HEK293 (cell line): Measurements from ENCODE around the gene TSPAN2.

Experiments used
- BCL6B ChIP-seq: fragments of 450-650 bp; formaldehyde crosslinking; IDR thresholded peaks from 2 replicates; pipeline ENCODE4 v1.5.1; 2017; ENCODE audit warnings: missing biosample characterization, missing genetic modification characterization
- FEZF1 ChIP-seq: fragments of 450-650 bp; formaldehyde crosslinking; IDR thresholded peaks from 2 replicates; pipeline ENCODE4 v1.5.1; 2016; ENCODE audit warnings: missing biosample characterization, missing genetic modification characterization
- MEIS1 ChIP-seq: sonication (generic); formaldehyde crosslinking; IDR thresholded peaks from 2 replicates; pipeline ENCODE4 v1.8.1; 2022; ENCODE audit warnings: missing genetic modification reagents, mild to moderate bottlenecking, borderline replicate concordance
- PATZ1 ChIP-seq: fragments of 450-650 bp; formaldehyde crosslinking; IDR thresholded peaks from 2 replicates; pipeline ENCODE4 v1.5.1; 2016; ENCODE audit warnings: missing biosample characterization, missing genetic modification characterization
- PBX3 ChIP-seq: sonication (generic); formaldehyde crosslinking; IDR thresholded peaks from 2 replicates; pipeline ENCODE4 v1.8.1; 2022; ENCODE audit warnings: mild to moderate bottlenecking, moderate library complexity, missing genetic modification reagents
- PRDM2 ChIP-seq: fragments of 450-650 bp; formaldehyde crosslinking; IDR thresholded peaks from 2 replicates; pipeline ENCODE4 v1.5.1; 2016; ENCODE audit warnings: missing biosample characterization, missing genetic modification characterization, borderline replicate concordance
- TCF7L2 ChIP-seq: IDR thresholded peaks from 2 replicates; pipeline ENCODE4 v1.6.1; 2011; ENCODE audit warnings: low read depth, mild to moderate bottlenecking, inconsistent platforms, low read length, moderate library complexity, borderline replicate concordance
- WT1 ChIP-seq: fragments of 450-650 bp; formaldehyde crosslinking; IDR thresholded peaks from 2 replicates; pipeline ENCODE4 v1.5.1; 2016; ENCODE audit warnings: missing biosample characterization, missing genetic modification characterization
- YY2 ChIP-seq: fragments of 450-650 bp; formaldehyde crosslinking; IDR thresholded peaks from 2 replicates; pipeline ENCODE4 v1.5.1; 2016; ENCODE audit warnings: missing biosample characterization, missing genetic modification characterization
- ZBTB20 ChIP-seq: fragments of 450-650 bp; formaldehyde crosslinking; IDR thresholded peaks from 2 replicates; pipeline ENCODE4 v1.5.1; 2016; ENCODE audit warnings: missing biosample characterization, missing genetic modification characterization
- ZBTB8A ChIP-seq: fragments of 450-650 bp; formaldehyde crosslinking; IDR thresholded peaks from 2 replicates; pipeline ENCODE4 v1.5.1; 2016; ENCODE audit warnings: missing biosample characterization, missing genetic modification characterization
- ZNF19 ChIP-seq: fragments of 450-650 bp; formaldehyde crosslinking; IDR thresholded peaks from 2 replicates; pipeline ENCODE4; 2016; ENCODE audit warnings: missing biosample characterization, missing genetic modification characterization, low read depth
- ZNF302 ChIP-seq: fragments of 450-650 bp; formaldehyde crosslinking; IDR thresholded peaks from 2 replicates; pipeline ENCODE4 v1.5.1; 2016; ENCODE audit warnings: missing biosample characterization, missing genetic modification characterization, low read depth
- ZNF391 ChIP-seq: fragments of 450-650 bp; formaldehyde crosslinking; IDR thresholded peaks from 2 replicates; pipeline ENCODE4 v1.5.1; 2016; ENCODE audit warnings: low read depth, missing biosample characterization, missing genetic modification characterization, borderline replicate concordance
- ZNF398 ChIP-seq: fragments of 450-650 bp; formaldehyde crosslinking; IDR thresholded peaks from 2 replicates; pipeline ENCODE4 v1.5.1; 2017; ENCODE audit warnings: missing biosample characterization, missing genetic modification characterization
- ZNF513 ChIP-seq: fragments of 450-650 bp; IDR thresholded peaks from 2 replicates; pipeline ENCODE4 v1.5.1; 2018; ENCODE audit warnings: missing biosample characterization, missing genetic modification characterization
- ZNF544 ChIP-seq: fragments of 450-650 bp; formaldehyde crosslinking; IDR thresholded peaks from 2 replicates; pipeline ENCODE4 v1.5.0; 2017; ENCODE audit warnings: missing biosample characterization, missing genetic modification characterization
- ZNF561 ChIP-seq: fragments of 450-650 bp; IDR thresholded peaks from 2 replicates; pipeline ENCODE4 v1.5.1; 2018; ENCODE audit warnings: missing biosample characterization, missing genetic modification characterization, borderline replicate concordance
- ZNF571 ChIP-seq: fragments of 450-650 bp; formaldehyde crosslinking; IDR thresholded peaks from 2 replicates; pipeline ENCODE4 v1.5.0; 2017; ENCODE audit warnings: missing biosample characterization, missing genetic modification characterization
- ZNF621 ChIP-seq: fragments of 450-650 bp; formaldehyde crosslinking; IDR thresholded peaks from 2 replicates; pipeline ENCODE4 v1.5.1; 2017; ENCODE audit warnings: missing biosample characterization, missing genetic modification characterization
- ZNF704 ChIP-seq: fragments of 450-650 bp; formaldehyde crosslinking; IDR thresholded peaks from 2 replicates; pipeline ENCODE4 v1.5.1; 2016; ENCODE audit warnings: missing biosample characterization, missing genetic modification characterization

Gene TSPAN2

GRCh38 chr1:115098979-115099692 lies 9.8 kb upstream of the TSPAN2 start (continued):
- no peak for TF ChIP-seq PATZ1
- TF ChIP-seq ZNF391 (tag by site-specific recombination): no peak
- TF ChIP-seq ZNF398 (tag by site-specific recombination): no peak
- TF ChIP-seq PRDM2 (tag by site-specific recombination): no peak
- no peak for TF ChIP-seq ZNF19 (tag by site-specific recombination)
- no peak for TF ChIP-seq MEIS1 (CRISPR knock-in tag)
- TF ChIP-seq ZNF704: no peak
- no peak for TF ChIP-seq ZNF621 (tag by site-specific recombination)
- no peak for TF ChIP-seq ZNF544 (tag by site-specific recombination)
- TF ChIP-seq ZNF513 (tag by site-specific recombination): no peak
- 0 out of 2 replicates have a peak, but pooled peaks have one; percentile 23 for TF ChIP-seq ZNF561 (tag by site-specific recombination)
- TF ChIP-seq PBX3: no peak
- TF ChIP-seq ZBTB20 (tag by site-specific recombination): no peak; the same call in 1 of the 2 replicates
- TF ChIP-seq YY2: no peak
- no peak for TF ChIP-seq ZNF571 (tag by site-specific recombination)
- TF ChIP-seq ZBTB8A (tag by site-specific recombination): no peak
- no peak for TF ChIP-seq BCL6B
- no peak for TF ChIP-seq ZNF302 (tag by site-specific recombination)
- peak; percentile 55; the same call in 1 of the 2 replicates for TF ChIP-seq TCF7L2
- peak; percentile 87 for TF ChIP-seq FEZF1 (tag by site-specific recombination)
- TF ChIP-seq WT1 (tag by site-specific recombination): no peak
